Caco-2 (cell line): ENCODE data around the gene COX6A1. TPM values are rescaled to one million over a fixed set of nuclear protein-coding genes. Genes with fewer than 3 reads are reported as not detected.
"Not testable (repeated sequence)": the region's sequence is repeated elsewhere in the genome, so short reads cannot be mapped to it uniquely, and the experiment has no call there.

ENCODE experiments used
- BruUV-seq: library from RNA; stranded (reverse); fragments of 400-500 nt; replicated peaks from 2 replicates; lab custom pipeline; 2021; lab: Mats Ljungman, UMichigan
- CTCF ChIA-PET: fragments of 300-600 bp; sonication (Branson Sonifier 250); formaldehyde crosslinking; loops from one replicate; lab custom pipeline; 2022; ENCODE audit warnings: antibody characterized with exemption; lab: Charles Lee
- POLR2A ChIA-PET: fragments of 300-600 bp; sonication (Branson Sonifier 250); formaldehyde crosslinking; loops from one replicate; lab custom pipeline; 2022; ENCODE audit warnings: antibody characterized with exemption; lab: Charles Lee
- DNase-seq, 2 experiments: peaks; one replicate each; pipeline versions ENCODE4 v3.0.0 to v3.0.0-alpha.2; 2020 to 2022
- H3K27me3 ChIP-seq: replicated peaks from 2 replicates; pipeline ENCODE4 v1.6.0; 2011; ENCODE audit warnings: low read length; ENCODE audit not compliant: control insufficient read depth, insufficient read depth
- H3K36me3 ChIP-seq: 2 replicates; pipeline ENCODE4 v1.5.1; 2011; ENCODE audit warnings: low read length; ENCODE audit not compliant: control insufficient read depth, insufficient read depth
- H3K4me1 ChIP-seq: fragments of 250-450 bp; sonication (Bioruptor Pico); 2 replicates; pipeline ENCODE4 v1.5.1; 2020; ENCODE audit warnings: mild to moderate bottlenecking
- H3K4me3 ChIP-seq: 2 replicates; pipeline ENCODE4 v1.5.1; 2011; ENCODE audit warnings: low read depth, mild to moderate bottlenecking, control low read depth, low read length
- H3K9me3 ChIP-seq: fragments of 250-450 bp; sonication (Bioruptor Pico); 2 replicates; pipeline ENCODE4 v1.5.1; 2020; ENCODE audit warnings: mild to moderate bottlenecking, moderate library complexity
- H3K27ac Mint-ChIP-seq: one replicate; pipeline ENCODE4 v1.8.0; 2022; ENCODE audit warnings: mixed read lengths; ENCODE audit not compliant: unreplicated experiment
- H3K27me3 Mint-ChIP-seq: one replicate; pipeline ENCODE4 v1.8.0; 2022; ENCODE audit warnings: mixed read lengths; ENCODE audit not compliant: insufficient read depth, unreplicated experiment
- H3K36me3 Mint-ChIP-seq: one replicate; pipeline ENCODE4 v1.8.0; 2022; ENCODE audit warnings: mild to moderate bottlenecking, mixed read lengths; ENCODE audit not compliant: insufficient read depth, unreplicated experiment
- H3K4me1 Mint-ChIP-seq: one replicate; pipeline ENCODE4 v1.8.0; 2022; ENCODE audit warnings: low read depth, mixed read lengths; ENCODE audit not compliant: unreplicated experiment
- H3K4me3 Mint-ChIP-seq: one replicate; pipeline ENCODE4 v1.8.0; 2022; ENCODE audit warnings: mild to moderate bottlenecking, moderate library complexity, mixed read lengths; ENCODE audit not compliant: unreplicated experiment
- H3K9me3 Mint-ChIP-seq: one replicate; pipeline ENCODE4 v1.8.0; 2022; ENCODE audit warnings: mixed read lengths; ENCODE audit not compliant: unreplicated experiment
- CTCF ChIP-seq, 2 experiments: fragments of 200-600 bp in 1 of 2; IDR thresholded peaks; 1 replicate in 1 of 2; 2 replicates in 1 of 2; pipeline versions ENCODE4 v1.5.1 to v1.8.0; 2011 to 2022; ENCODE audit warnings: antibody characterized with exemption in 1 of 2, control low read depth in 1 of 2, inconsistent platforms in 1 of 2, low read depth in 1 of 2, low read length in 1 of 2, mild to moderate bottlenecking in 1 of 2, moderate library complexity in 1 of 2; ENCODE audit not compliant: insufficient read depth in 1 of 2, severe bottlenecking in 1 of 2, unreplicated experiment in 1 of 2
- intact Hi-C: fragments of 100-400 bp; cut with micrococcal nuclease; formaldehyde crosslinking; loops from one replicate; pipeline ENCODE4 v1.10.0; 2022; ENCODE audit not compliant: unreplicated experiment
- total RNA-seq: library from RNA; stranded (reverse); gene quantifications from 2 replicates; pipeline ENCODE4 v1.2.3, GENCODE V29; 2022

Gene COX6A1
- total RNA-seq, 1 experiment from 2014 or later, result 474 TPM

- H3K9me3 Mint-ChIP-seq, result no peaks in the 10 kb centered on the region
- no peaks in the 10 kb centered on the region for H3K27me3 Mint-ChIP-seq
- intact Hi-C loops, result no loop called here
- no TSS peak for BruUV-seq
- Histone ChIP-seq H3K36me3 (no peaks in the 10 kb centered on the region), H3K4me3 (no peak overlapping the region), H3K27me3 (no peaks in the 10 kb centered on the region), H3K9me3 (no peaks in the 10 kb centered on the region), H3K4me1 (no peaks in the 10 kb centered on the region)
- H3K4me1 Mint-ChIP-seq, result no peaks in the 10 kb centered on the region
- no peak for DNase-seq
- no peak for TF ChIP-seq CTCF (IDR thresholded peaks at IDR 0.05; ENCODE audit: insufficient read depth in 1 of 2, low read depth in 1 of 2, low read length in 1 of 2, severe bottlenecking in 1 of 2, unreplicated experiment in 1 of 2)
- no peak overlapping the region for H3K4me3 Mint-ChIP-seq
- CTCF ChIA-PET, result no interaction called here
- no peaks in the 10 kb centered on the region for H3K36me3 Mint-ChIP-seq
- POLR2A ChIA-PET, result no interaction called here
- H3K27ac Mint-ChIP-seq, result no peak overlapping the region
These were observed 48.3 kb downstream of the COX6A1 start for GRCh38 chr12:120485961-120486881.

GRCh38 chr12:120487552-120487951, 49.6 kb downstream of the COX6A1 start:
- H3K27ac Mint-ChIP-seq, H3K4me1 Mint-ChIP-seq, H3K9me3 ChIP-seq, H3K9me3 Mint-ChIP-seq, H3K36me3 ChIP-seq, BruUV-seq, H3K4me3 Mint-ChIP-seq, intact Hi-C loops, H3K4me1 ChIP-seq, POLR2A ChIA-PET, H3K27me3 ChIP-seq, H3K36me3 Mint-ChIP-seq, H3K4me3 ChIP-seq, DNase-seq, H3K27me3 Mint-ChIP-seq, CTCF ChIA-PET: not testable (repeated sequence)

- Mint-ChIP-seq H3K27ac (no peak overlapping the region), H3K27me3 (no peaks in the 10 kb centered on the region), H3K9me3 (no peaks in the 10 kb centered on the region), H3K4me3 (no peak overlapping the region), H3K36me3 (no peaks in the 10 kb centered on the region), H3K4me1 (no peaks in the 10 kb centered on the region)
- BruUV-seq, result no TSS peak
- H3K9me3 ChIP-seq, result no peaks in the 10 kb centered on the region
- H3K36me3 ChIP-seq, result no peaks in the 10 kb centered on the region
- ChIA-PET CTCF (no interaction called here), POLR2A (no interaction called here)
- no peak for DNase-seq
- no peak for TF ChIP-seq CTCF (IDR thresholded peaks at IDR 0.05; ENCODE audit: insufficient read depth in 1 of 2, low read depth in 1 of 2, low read length in 1 of 2, severe bottlenecking in 1 of 2, unreplicated experiment in 1 of 2)
- no peak overlapping the region for H3K4me3 ChIP-seq
- no peaks in the 10 kb centered on the region for H3K27me3 ChIP-seq
- intact Hi-C loops, result no loop called here
- H3K4me1 ChIP-seq, result no peaks in the 10 kb centered on the region
These were observed 50.2 kb downstream of the COX6A1 start for GRCh38 chr12:120488057-120488640.
